SK-N-SH treated with all-trans-retinoic acid at 6 μM for 48 hours (cell line): ENCODE measurements around the gene CCDC63.

Experiments used
- CSDC2 ChIP-seq: fragments of 250-450 bp; sonication (Bioruptor Pico); IDR thresholded peaks from 2 replicates; pipeline ENCODE4 v1.5.0; 2020; ENCODE audit warnings: mild to moderate bottlenecking, moderate library complexity
- GLIS3 ChIP-seq: fragments of 250-450 bp; sonication (Bioruptor Pico); IDR thresholded peaks from 2 replicates; pipeline ENCODE4 v1.5.0; 2020; ENCODE audit warnings: mild to moderate bottlenecking, moderate library complexity
- PPARA ChIP-seq: fragments of 250-450 bp; sonication (Bioruptor Pico); IDR thresholded peaks from 2 replicates; pipeline ENCODE4 v1.5.0; 2020; ENCODE audit warnings: mild to moderate bottlenecking, borderline replicate concordance
- RARB ChIP-seq: fragments of 250-450 bp; sonication (Bioruptor Pico); IDR thresholded peaks from 2 replicates; pipeline ENCODE4 v1.8.0; 2021; ENCODE audit warnings: mild to moderate bottlenecking, moderate library complexity
- TOX ChIP-seq: fragments of 250-450 bp; sonication (Bioruptor Pico); IDR thresholded peaks from 2 replicates; pipeline ENCODE4 v1.8.0; 2021; ENCODE audit warnings: mild to moderate bottlenecking, moderate library complexity, borderline replicate concordance
- ZFP30 ChIP-seq: fragments of 450-650 bp; formaldehyde crosslinking; IDR thresholded peaks from 2 replicates; pipeline ENCODE4 v1.5.0; 2022; ENCODE audit warnings: mild to moderate bottlenecking, moderate library complexity

DNA sequence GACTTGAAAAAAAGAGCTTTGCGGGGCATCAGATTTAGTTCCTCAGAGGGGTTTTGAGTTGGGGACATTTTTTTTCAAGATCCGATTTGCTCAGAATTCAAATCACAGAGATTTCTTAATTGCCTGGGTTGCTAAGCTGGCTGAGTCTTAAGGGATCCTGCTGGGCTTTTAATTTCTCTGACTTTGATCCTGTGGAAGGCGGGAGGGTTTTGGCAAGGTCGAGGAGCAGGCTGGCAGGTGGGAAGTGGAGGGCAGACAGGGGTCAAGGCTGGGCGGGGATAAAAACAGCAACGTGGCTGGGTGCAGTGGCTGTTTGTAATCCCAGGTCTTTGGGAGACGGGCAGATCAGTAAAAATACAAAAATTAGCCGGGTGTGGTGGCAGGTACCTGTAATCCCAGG lies 33.5 kb upstream of the CCDC63 start:
- TF ChIP-seq ZFP30: no peak
- TF ChIP-seq TOX: no peak
- TF ChIP-seq GLIS3: no peak
- TF ChIP-seq RARB (CRISPR knock-in tag): no peak
- no peak for TF ChIP-seq PPARA (CRISPR knock-in tag)
- no peak for TF ChIP-seq CSDC2 (CRISPR knock-in tag)
